Ovary (tissue), 9 donors: ENCODE measurements around the gene MGAT4C. TPM values are rescaled to one million over a fixed set of nuclear protein-coding genes. Genes with fewer than 3 reads are reported as not detected.

Experiments used
- DNase-seq, 5 donors: peaks; one replicate each; pipeline ENCODE4 v3.0.0-alpha.2; 2019 to 2020
- H3K27ac ChIP-seq, 2 donors: fragments of 200-600 bp; one replicate each; pipeline versions ENCODE4 v1.5.1 to v1.8.0; 2019 to 2022
- H3K27me3 ChIP-seq: fragments of 200-600 bp; one replicate; pipeline ENCODE4 v1.8.0; 2022
- H3K36me3 ChIP-seq: fragments of 200-600 bp; sonication (generic); one replicate; pipeline ENCODE4 v1.5.1; 2019
- H3K4me1 ChIP-seq: one replicate; pipeline ENCODE4 v1.8.1; 2013; ENCODE audit warnings: mild to moderate bottlenecking, moderate library complexity; ENCODE audit not compliant: insufficient read depth
- H3K4me3 ChIP-seq: fragments of 200-600 bp; sonication (generic); one replicate; pipeline ENCODE4 v1.5.1; 2017
- H3K9me3 ChIP-seq, 2 donors: fragments of 200-600 bp in 1 of 2; sonication (generic) in 1 of 2; one replicate each; pipeline versions ENCODE4 v1.5.1 to v1.8.1; 2013 to 2019; ENCODE audit warnings: mild to moderate bottlenecking in 1 of 2, moderate library complexity in 1 of 2
- EP300 ChIP-seq: sonication (generic); formaldehyde crosslinking; IDR thresholded peaks from one replicate; pipeline ENCODE4 v1.6.1; 2017; ENCODE audit warnings: antibody characterized with exemption
- POLR2A ChIP-seq: fragments of 450-650 bp; IDR thresholded peaks from one replicate; pipeline ENCODE4 v1.6.1; 2017; ENCODE audit warnings: antibody characterized with exemption, mild to moderate bottlenecking, moderate library complexity
- WGBS, 3 donors: extraction: QIAGEN DNeasy Blood & Tissue Kit in 1 of 3; methylation state at CpG; one replicate each; pipeline versions ENCODE4 v1.1.5 to v1.1.7; 2013 to 2017; 5-methylcytosine and 5-hydroxymethylcytosine counted together
- intact Hi-C, 4 donors: fragments of 100-400 bp; cut with DNase I; formaldehyde crosslinking; loops; one replicate each; pipeline versions ENCODE4 v1.11.0 to v1.15.1; 2022 to 2023
- polyA plus RNA-seq, 2 donors: library from polyadenylated mRNA; stranded (reverse); fragments of 200-250 nt in 1 of 2; fragments of 350-450 nt in 1 of 2; fragmentation: Illumina TruSeq in 1 of 2; extraction: RNeasy Lipid Tissue Mini Kit (QIAGEN cat#74804) in 1 of 2; gene quantifications; one replicate each; pipeline ENCODE4 v1.2.3, GENCODE V29; 2013 to 2014
- total RNA-seq, 7 donors: library from RNA; depleted of rRNA in 2 of 7; stranded (reverse); fragments of >200 nt in 2 of 7; fragmentation: NEBNext Ultra II Directional in 3 of 7; extraction: Animal tissue kit (Norgen Biotek cat#: 25700) in 3 of 7; gene quantifications; one replicate each; pipeline versions ENCODE4 v1.1.0 to v1.2.4, GENCODE V29; 2016 to 2023
- TF ChIP-seq, protein P1 (sequence below), 3 donors: fragments of 450-650 bp in 2 of 3; fragments of 200-600 bp in 1 of 3; IDR thresholded peaks; one replicate each; pipeline versions ENCODE4 v1.5.1 to v1.8.0; 2016 to 2022; ENCODE audit warnings: antibody characterized with exemption in 3 of 3, mild to moderate bottlenecking in 1 of 3
- donor health status: DM: no; HTN: no; CAD: no; lungs with moderate emphysema.
- donor health status: DM: no; HTN: no; CAD: no.
- donor health status: Bipolar disorder and iron deficiency.
- donor health status: DM: yes; HTN: yes; CAD: no.
- donor health status: DM: no; HTN: no; CAD: no.
- donor health status: DM: yes; HTN: yes; CAD: no.

MGAT4C gene
- total and polyA plus RNA-seq, 9 donors = under 0.01 to 0.32 (median 0.05) TPM; not detected in 2

DNA sequence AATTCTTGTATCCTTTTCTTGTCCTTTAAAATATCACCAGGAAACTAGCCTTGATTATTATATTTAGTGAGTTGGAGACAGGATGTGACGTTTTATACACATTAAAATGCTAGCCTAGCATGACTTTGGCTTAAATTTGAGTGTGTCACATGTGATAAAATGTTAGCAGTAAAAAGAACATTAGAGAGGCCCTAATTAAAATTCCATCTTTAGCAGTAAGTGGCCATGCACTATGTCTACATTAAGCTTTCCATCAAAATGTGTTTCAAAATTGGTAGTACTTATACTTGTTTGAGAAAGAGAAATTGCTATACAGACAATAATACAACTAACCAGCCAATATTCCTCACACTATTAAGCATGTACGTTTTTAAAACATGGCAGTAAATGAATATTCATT, 29.9 kb upstream of the MGAT4C start:
- no peaks in the 10 kb centered on the region for H3K36me3 ChIP-seq
- no peak for DNase-seq
- no peaks in the 10 kb centered on the region for H3K9me3 ChIP-seq
- no peaks in the 10 kb centered on the region for H3K4me1 ChIP-seq
- no peaks in the 10 kb centered on the region for H3K27me3 ChIP-seq
- 41 to 59% (median 52%) methylated on average over 2 of the region's 2 CpGs for WGBS, 3 donors
- TF ChIP-seq EP300 (no peak), POLR2A (no peak)
- TF ChIP-seq, protein P1, sequence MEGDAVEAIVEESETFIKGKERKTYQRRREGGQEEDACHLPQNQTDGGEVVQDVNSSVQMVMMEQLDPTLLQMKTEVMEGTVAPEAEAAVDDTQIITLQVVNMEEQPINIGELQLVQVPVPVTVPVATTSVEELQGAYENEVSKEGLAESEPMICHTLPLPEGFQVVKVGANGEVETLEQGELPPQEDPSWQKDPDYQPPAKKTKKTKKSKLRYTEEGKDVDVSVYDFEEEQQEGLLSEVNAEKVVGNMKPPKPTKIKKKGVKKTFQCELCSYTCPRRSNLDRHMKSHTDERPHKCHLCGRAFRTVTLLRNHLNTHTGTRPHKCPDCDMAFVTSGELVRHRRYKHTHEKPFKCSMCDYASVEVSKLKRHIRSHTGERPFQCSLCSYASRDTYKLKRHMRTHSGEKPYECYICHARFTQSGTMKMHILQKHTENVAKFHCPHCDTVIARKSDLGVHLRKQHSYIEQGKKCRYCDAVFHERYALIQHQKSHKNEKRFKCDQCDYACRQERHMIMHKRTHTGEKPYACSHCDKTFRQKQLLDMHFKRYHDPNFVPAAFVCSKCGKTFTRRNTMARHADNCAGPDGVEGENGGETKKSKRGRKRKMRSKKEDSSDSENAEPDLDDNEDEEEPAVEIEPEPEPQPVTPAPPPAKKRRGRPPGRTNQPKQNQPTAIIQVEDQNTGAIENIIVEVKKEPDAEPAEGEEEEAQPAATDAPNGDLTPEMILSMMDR (IDR thresholded peaks at IDR 0.05) = no peak
- intact Hi-C loops = no loop called here
- H3K4me3 ChIP-seq = no peak overlapping the region
- H3K27ac ChIP-seq = no peak overlapping the region

DNA sequence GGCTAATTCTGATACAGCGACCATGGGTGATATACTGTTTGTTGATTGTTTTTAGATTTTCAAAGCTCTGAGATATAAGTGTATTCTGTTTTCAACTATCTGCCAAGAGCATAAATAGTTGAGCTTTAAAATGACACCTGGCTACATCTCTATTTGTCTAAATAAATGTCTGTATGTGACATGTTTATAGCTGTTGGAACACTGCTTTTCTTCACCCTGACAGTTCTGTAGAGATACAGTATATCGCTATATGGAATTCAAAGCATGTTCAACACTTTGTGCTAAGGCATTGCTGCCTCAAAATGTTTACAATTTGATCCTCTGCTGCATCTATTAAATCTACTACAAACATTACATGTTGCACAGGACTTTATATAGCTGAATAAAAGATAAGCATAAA, 27.4 kb upstream of the MGAT4C start:
- Histone ChIP-seq H3K4me1 (no peaks in the 10 kb centered on the region), H3K4me3 (no peak overlapping the region), H3K36me3 (no peaks in the 10 kb centered on the region), H3K27ac (no peak overlapping the region), H3K9me3 (no peaks in the 10 kb centered on the region), H3K27me3 (no peaks in the 10 kb centered on the region)
- 26 to 34% (median 29%) methylated on average over 2 of the region's 2 CpGs for whole genome bisulfite sequencing, 3 donors
- DNase-seq = no peak
- intact Hi-C loops = no loop called here
- TF ChIP-seq POLR2A = no peak
- TF ChIP-seq EP300 = no peak
- TF ChIP-seq, protein P1 (IDR thresholded peaks at IDR 0.05) = no peak

DNA sequence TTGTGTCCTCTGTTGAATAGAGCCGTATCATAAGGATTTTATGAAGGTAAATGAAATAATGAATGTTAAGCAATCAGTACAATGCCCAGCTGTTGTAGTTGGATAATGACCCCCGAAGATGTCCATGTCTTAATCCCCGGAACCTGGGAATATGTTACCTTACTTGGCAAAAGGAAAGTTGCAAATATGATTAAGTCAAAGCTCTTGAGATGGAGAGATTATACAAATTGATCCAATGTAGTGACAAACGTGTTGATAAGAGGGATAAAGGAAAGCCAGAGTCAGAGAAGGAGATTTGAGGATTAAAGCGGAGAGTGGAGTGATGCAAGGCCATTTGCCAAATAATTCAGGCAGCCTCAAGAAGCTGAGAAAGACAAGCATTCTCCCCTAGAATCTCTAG, 19.2 kb upstream of the MGAT4C start:
- WGBS, 3 donors = 85 to 88% (median 88%) methylated on average over 5 of the region's 5 CpGs

DNA sequence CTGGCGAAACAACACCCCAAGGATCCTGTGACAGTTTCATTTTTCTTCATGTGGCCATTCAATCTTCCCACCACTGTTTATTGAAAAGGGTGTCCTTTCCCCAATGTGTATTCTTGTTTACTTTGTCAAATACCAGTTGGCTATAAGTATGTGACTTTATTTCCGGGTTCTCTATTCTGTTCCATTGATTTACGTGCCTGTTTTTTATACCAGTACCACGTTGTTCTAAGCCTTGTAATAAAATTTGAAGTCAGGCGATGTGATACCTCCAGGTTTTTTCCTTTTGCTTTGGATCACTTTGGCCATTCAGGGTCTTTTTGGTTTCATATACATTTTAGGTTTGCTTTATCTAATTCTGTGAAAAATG, 9.1 kb upstream of the MGAT4C start:
- Histone ChIP-seq H3K4me1 (no peaks in the 10 kb centered on the region), H3K27me3 (no peaks in the 10 kb centered on the region), H3K4me3 (no peak overlapping the region), H3K27ac (no peak overlapping the region), H3K9me3 (no peaks in the 10 kb centered on the region), H3K36me3 (no peaks in the 10 kb centered on the region)
- TF ChIP-seq EP300 = no peak
- no peak for TF ChIP-seq POLR2A
- TF ChIP-seq, protein P1 (IDR thresholded peaks at IDR 0.05) = no peak
- 74 to 82% (median 82%) methylated on average over 5 of the region's 5 CpGs for WGBS, 3 donors
- intact Hi-C loops = no loop called here
- no peak for DNase-seq

More for the DNA sequence above, 19.2 kb upstream of the MGAT4C start:
- Histone ChIP-seq H3K27ac (no peak overlapping the region), H3K27me3 (no peaks in the 10 kb centered on the region), H3K9me3 (no peaks in the 10 kb centered on the region), H3K36me3 (no peaks in the 10 kb centered on the region), H3K4me1 (no peaks in the 10 kb centered on the region), H3K4me3 (no peak overlapping the region)
- DNase-seq = no peak
- TF ChIP-seq, protein P1 (IDR thresholded peaks at IDR 0.05) = no peak
- TF ChIP-seq EP300 (no peak), POLR2A (no peak)
- intact Hi-C loops = no loop called here
